OCI-LY1 (cell line): Measurements from ENCODE around the gene ADPRM.

ENCODE experiments used
- H2AFZ ChIP-seq: fragments of 200-600 bp; sonication (generic), shearing (Covaris generic); 2 replicates; pipeline ENCODE4 v1.6.0; 2014; ENCODE audit warnings: antibody characterized with exemption, mild to moderate bottlenecking, low read length
- H3F3A ChIP-seq: fragments of 200-600 bp; sonication (generic), shearing (Covaris generic); 2 replicates; pipeline ENCODE4 v1.6.0; 2014; ENCODE audit warnings: mild to moderate bottlenecking, antibody characterized with exemption, low read length, moderate library complexity; ENCODE audit not compliant: insufficient read depth
- H3K27ac ChIP-seq: fragments of 200-600 bp; sonication (generic); 2 replicates; pipeline ENCODE4 v1.5.1; 2014; ENCODE audit warnings: low read length, mixed run types, mild to moderate bottlenecking, low read depth; ENCODE audit not compliant: poor library complexity, severe bottlenecking
- H3K27me3 ChIP-seq: fragments of 200-600 bp; sonication (generic); 2 replicates; pipeline ENCODE4 v1.6.0; 2014; ENCODE audit warnings: antibody characterized with exemption, mild to moderate bottlenecking, low read length, moderate library complexity; ENCODE audit not compliant: insufficient read depth
- H3K36me3 ChIP-seq: fragments of 200-600 bp; sonication (generic); 2 replicates; pipeline ENCODE4 v1.6.1; 2014; ENCODE audit warnings: mild to moderate bottlenecking, antibody characterized with exemption, low read length, moderate library complexity, mixed read lengths; ENCODE audit not compliant: insufficient read depth
- H3K4me1 ChIP-seq: fragments of 200-600 bp; sonication (generic); 2 replicates; pipeline ENCODE4 v1.5.1; 2014; ENCODE audit warnings: mild to moderate bottlenecking, low read length, moderate library complexity; ENCODE audit not compliant: insufficient read depth, severe bottlenecking
- H3K4me2 ChIP-seq: fragments of 200-600 bp; sonication (generic), shearing (Covaris generic); 2 replicates; pipeline ENCODE4 v1.6.1; 2014; ENCODE audit warnings: low read length
- H3K4me3 ChIP-seq: fragments of 200-600 bp; sonication (generic); 2 replicates; pipeline ENCODE4 v1.5.1; 2014; ENCODE audit warnings: low read length, low read depth, mild to moderate bottlenecking, mixed read lengths; ENCODE audit not compliant: poor library complexity, severe bottlenecking
- H3K79me2 ChIP-seq: fragments of 200-600 bp; shearing (Covaris generic); 2 replicates; pipeline ENCODE4 v1.6.1; 2016; ENCODE audit warnings: mixed run types, low read length, mixed read lengths; ENCODE audit not compliant: insufficient read depth
- H3K9ac ChIP-seq: fragments of 200-600 bp; sonication (generic), shearing (Covaris generic); 2 replicates; pipeline ENCODE4 v1.6.1; 2014; ENCODE audit warnings: mild to moderate bottlenecking, low read length, mixed read lengths
- H3K9me2 ChIP-seq: fragments of 200-600 bp; sonication (generic), shearing (Covaris generic); 2 replicates; pipeline ENCODE4 v1.6.1; 2014; ENCODE audit warnings: low read depth, mild to moderate bottlenecking, low read length, mixed read lengths
- H3K9me3 ChIP-seq: fragments of 200-600 bp; shearing (Covaris generic); 2 replicates; pipeline ENCODE4 v1.6.1; 2014; ENCODE audit warnings: low read length, mixed read lengths
- H4K20me1 ChIP-seq: fragments of 200-600 bp; sonication (generic), shearing (Covaris generic); 2 replicates; pipeline ENCODE4 v1.6.0; 2016; ENCODE audit warnings: mild to moderate bottlenecking, low read length; ENCODE audit not compliant: insufficient read depth
- CTCF ChIP-seq: fragments of 200-600 bp; sonication (generic), shearing (Covaris generic); IDR thresholded peaks from 2 replicates; pipeline ENCODE4 v1.5.1; 2017; ENCODE audit warnings: mild to moderate bottlenecking, antibody characterized with exemption, low read length, moderate library complexity, mixed read lengths
- EZH2 ChIP-seq: fragments of 200-600 bp; sonication (generic), shearing (Covaris generic); IDR thresholded peaks from 2 replicates; pipeline ENCODE4 v1.8.0; 2017; ENCODE audit warnings: borderline replicate concordance, mixed run types, mild to moderate bottlenecking, antibody characterized with exemption, low read length, moderate library complexity, mixed read lengths

ADPRM gene

GRCh38 chr17:10702574-10702973 is 5.2 kb downstream of the ADPRM start:
- no peaks in the 10 kb centered on the region for H3F3A ChIP-seq
- H3K9ac ChIP-seq, result no peak overlapping the region
- H3K27me3 ChIP-seq, result no peaks in the 10 kb centered on the region
- TF ChIP-seq EZH2 (no peak), CTCF (no peak)
- peaks cover 27% of the 10 kb centered on the region for H3K36me3 ChIP-seq
- no peaks in the 10 kb centered on the region for H3K9me2 ChIP-seq
- H3K4me3 ChIP-seq, result no peak overlapping the region
- no peak overlapping the region for H3K27ac ChIP-seq
- peaks cover 16% of the 10 kb centered on the region for H3K4me1 ChIP-seq
- H3K4me2 ChIP-seq, result no peak overlapping the region
- peaks cover 10% of the 10 kb centered on the region; the same call in 1 of the 2 replicates for H3K79me2 ChIP-seq
- H4K20me1 ChIP-seq, result no peaks in the 10 kb centered on the region
- H3K9me3 ChIP-seq, result no peaks in the 10 kb centered on the region
- H2AFZ ChIP-seq, result no peak overlapping the region

GRCh38 chr17:10705727-10706126 is 8.3 kb downstream of the ADPRM start:
- H3K27ac ChIP-seq, result no peak overlapping the region
- no peaks in the 10 kb centered on the region for H3K27me3 ChIP-seq
- H3F3A ChIP-seq, result no peaks in the 10 kb centered on the region
- H3K9me3 ChIP-seq, result no peaks in the 10 kb centered on the region
- H3K9me2 ChIP-seq, result no peaks in the 10 kb centered on the region
- H3K79me2 ChIP-seq, result no peaks in the 10 kb centered on the region
- no peak overlapping the region for H3K4me2 ChIP-seq
- H3K4me3 ChIP-seq, result no peak overlapping the region
- TF ChIP-seq EZH2 (no peak), CTCF (no peak)
- H3K36me3 ChIP-seq, result peaks cover 50% of the 10 kb centered on the region
- no peak overlapping the region for H3K9ac ChIP-seq
- no peaks in the 10 kb centered on the region for H4K20me1 ChIP-seq
- H3K4me1 ChIP-seq, result no peaks in the 10 kb centered on the region
- no peak overlapping the region for H2AFZ ChIP-seq

- no peak for TF ChIP-seq EZH2
- TF ChIP-seq CTCF, result no peak
- Histone ChIP-seq H2AFZ (no peak overlapping the region), H3K9me2 (no peaks in the 10 kb centered on the region), H3K27ac (no peak overlapping the region), H3K4me2 (no peak overlapping the region), H3K4me1 (no peaks in the 10 kb centered on the region), H3K9ac (no peak overlapping the region), H3K4me3 (no peak overlapping the region), H3K27me3 (no peaks in the 10 kb centered on the region), H3K79me2 (no peaks in the 10 kb centered on the region), H3K9me3 (no peaks in the 10 kb centered on the region), H3K36me3 (peaks cover 39% of the 10 kb centered on the region; the same call in 1 of the 2 replicates), H4K20me1 (no peaks in the 10 kb centered on the region), H3F3A (no peaks in the 10 kb centered on the region)
These were observed 15.9 kb downstream of the ADPRM start for GRCh38 chr17:10713318-10713717.
